HG03432 (cell line): ENCODE data around the gene MS4A15.
"Not testable (repeated sequence)": the region's sequence is repeated elsewhere in the genome, so short reads cannot be mapped to it uniquely, and the experiment has no call there.

Source experiments
- ATAC-seq: cut with Tn5 transposase; IDR thresholded peaks from one replicate; pipeline ENCODE4 v1.9.1; 2021; ENCODE audit warnings: mild to moderate bottlenecking, moderate library complexity; ENCODE audit not compliant: unreplicated experiment

The MS4A15 gene, protein sequence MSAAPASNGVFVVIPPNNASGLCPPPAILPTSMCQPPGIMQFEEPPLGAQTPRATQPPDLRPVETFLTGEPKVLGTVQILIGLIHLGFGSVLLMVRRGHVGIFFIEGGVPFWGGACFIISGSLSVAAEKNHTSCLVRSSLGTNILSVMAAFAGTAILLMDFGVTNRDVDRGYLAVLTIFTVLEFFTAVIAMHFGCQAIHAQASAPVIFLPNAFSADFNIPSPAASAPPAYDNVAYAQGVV

DNA sequence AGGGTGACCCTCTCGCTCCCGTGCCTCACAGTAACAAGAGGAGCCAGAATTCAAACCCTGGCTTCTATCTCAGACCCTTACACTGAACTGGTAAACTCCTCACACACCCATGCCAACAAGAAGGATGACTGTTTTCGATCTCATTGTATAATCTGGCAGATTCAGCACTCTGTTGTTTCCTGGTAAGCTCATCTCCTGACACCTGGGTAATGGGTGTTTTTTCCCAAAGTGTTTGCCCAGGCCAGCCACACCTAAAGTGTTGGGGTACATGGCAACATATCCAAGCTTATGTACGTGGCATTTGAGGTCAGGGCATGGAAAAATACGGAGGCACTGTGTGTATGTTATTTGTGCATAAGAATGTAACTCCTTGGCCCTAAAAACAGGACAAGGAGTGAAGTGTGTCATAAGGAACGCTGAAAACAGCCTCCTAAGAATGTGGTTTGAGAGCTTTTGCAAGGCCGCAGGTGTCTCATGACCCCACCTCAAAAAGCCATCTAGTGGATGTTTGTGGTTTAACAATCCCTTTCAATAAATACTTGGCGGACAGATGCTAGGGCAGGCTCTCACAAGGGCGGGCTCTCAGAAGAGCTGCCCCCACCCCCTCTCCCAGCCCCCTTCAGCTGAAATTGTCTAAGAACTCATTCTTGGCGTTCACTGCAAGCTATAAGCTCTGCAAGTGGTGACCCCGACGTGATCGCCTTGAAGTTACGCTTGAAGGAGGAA lies at the start of gene MS4A15:
TSS of gene MS4A15 (plus strand) at position 561 of the 726 bp plus-strand sequence. CDS start 6,867 bp downstream, outside the sequence.
- ATAC-seq: no peak

DNA sequence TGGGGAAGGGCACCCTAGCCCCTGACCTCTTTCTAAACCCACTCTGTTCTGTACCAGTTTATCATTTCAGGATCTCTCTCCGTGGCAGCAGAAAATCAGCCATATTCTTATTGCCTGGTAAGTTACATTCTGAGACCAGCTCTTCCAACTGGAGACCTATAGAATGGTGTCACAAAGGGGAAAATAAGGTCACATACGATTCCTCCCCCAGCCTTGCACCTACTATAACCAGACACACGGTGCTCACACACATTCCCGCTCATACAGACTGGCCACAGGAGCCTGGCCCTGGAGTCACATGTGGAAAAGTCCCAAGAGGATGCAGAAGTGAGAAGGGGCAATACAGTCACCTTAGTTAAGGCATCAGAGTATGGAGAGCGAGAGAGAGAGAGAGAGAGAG lies 49.7 kb upstream of the MS4A15 start:
- ATAC-seq: no peak

DNA sequence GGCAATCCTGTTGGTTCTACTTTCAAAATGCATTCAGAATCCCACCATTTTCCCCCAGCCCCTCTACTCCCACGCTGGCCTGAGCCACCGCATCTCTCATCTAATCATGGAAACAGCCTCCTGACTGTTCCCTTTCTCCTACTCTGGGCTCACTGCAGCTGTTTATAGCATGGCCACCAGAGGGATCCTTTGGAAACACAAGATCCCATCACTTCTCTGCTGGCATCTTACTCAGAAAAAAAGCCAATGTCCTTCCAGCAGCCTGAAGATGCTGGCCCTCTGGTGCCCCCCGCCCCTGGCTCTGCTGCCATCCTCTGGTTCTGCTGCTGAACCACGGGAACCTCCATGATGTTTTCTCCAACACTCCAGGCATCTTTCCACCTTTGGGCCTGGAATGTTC lies 46.2 kb upstream of the MS4A15 start:
- no peak for ATAC-seq

- ATAC-seq: no peak
Measured at GRCh38 chr11:60711276-60711675, 45.4 kb upstream of the MS4A15 start.

GRCh38 chr11:60713423-60713822 lies 43.2 kb upstream of the MS4A15 start:
- not testable (repeated sequence) for ATAC-seq

DNA sequence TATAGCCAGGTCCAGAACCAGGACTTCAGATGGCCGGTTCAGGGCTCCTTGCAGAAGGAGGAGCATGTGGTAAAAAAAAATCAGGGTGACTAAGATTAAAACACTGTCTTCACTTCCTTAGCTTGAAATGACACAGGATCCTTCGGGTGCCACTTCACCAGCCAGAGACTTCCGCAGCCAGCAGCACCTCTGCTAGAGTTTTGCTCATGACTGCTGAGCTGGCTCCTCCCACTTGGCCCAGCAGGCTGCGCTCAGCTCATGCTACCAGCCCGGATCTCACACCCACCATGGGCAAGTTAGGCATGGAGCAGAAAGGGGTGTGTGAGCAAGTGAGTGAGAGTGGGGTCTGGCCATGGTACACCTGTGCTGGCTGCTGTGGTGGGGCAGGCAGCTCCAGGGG lies 38.7 kb upstream of the MS4A15 start:
- no peak for ATAC-seq

DNA sequence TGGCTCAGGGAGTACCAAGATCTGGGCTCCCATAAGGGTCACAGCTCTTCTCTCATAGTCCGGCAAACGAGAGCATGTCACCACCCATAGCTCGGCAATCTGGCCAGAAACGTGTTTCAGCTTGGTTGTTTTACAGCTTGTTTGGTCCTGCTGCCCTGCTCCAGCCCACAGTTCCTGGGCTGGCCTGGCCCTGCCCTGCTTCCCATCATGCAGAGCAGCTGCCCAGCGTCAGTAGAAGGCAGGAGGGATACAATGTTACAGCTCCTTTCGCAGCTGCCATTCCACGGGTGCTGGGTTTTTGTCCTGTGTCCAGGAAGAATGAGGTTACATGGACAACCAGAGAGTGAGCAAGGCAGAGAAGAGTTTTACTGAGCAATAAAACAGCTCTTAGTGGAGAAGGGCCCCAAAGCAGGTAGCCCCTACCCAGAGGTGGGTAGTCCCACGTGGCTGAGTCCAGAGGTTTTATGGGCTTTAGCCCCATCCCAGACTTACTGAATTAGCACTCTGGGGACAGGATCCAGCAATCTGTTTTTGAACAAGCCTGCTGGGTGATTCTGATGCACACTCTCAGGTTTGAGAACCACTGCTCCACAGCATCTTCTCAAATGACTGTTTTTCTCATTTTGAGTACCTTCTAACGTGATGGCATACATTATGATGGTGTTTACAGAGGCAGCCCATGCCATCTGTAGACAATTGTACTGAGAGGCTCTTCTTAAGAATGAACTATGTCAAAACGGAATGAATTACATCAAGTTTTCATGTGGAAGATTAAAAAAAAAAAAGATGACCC lies 37.9 kb upstream of the MS4A15 start:
- ATAC-seq: no peak

DNA sequence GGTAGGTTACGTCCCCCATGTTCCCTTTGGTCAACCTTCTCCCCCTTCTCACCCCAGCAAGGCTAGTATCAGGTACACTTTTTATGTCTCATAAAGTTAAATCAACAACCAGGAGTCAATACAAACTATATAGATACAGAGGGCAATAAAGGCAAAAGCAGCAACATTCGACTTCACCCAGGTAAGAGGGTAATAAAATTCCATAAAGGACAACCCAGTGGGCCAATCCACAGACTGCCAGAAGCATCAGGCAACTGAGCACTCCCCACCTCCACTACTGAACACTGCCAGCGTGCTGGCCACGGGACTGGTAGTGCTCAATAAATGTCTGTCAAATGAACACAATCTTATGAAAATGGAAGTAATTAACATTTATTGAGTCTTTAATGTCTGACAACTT lies 37.3 kb upstream of the MS4A15 start:
- no peak for ATAC-seq

GRCh38 chr11:60720460-60720859 lies 36.2 kb upstream of the MS4A15 start:
- no peak for ATAC-seq

DNA sequence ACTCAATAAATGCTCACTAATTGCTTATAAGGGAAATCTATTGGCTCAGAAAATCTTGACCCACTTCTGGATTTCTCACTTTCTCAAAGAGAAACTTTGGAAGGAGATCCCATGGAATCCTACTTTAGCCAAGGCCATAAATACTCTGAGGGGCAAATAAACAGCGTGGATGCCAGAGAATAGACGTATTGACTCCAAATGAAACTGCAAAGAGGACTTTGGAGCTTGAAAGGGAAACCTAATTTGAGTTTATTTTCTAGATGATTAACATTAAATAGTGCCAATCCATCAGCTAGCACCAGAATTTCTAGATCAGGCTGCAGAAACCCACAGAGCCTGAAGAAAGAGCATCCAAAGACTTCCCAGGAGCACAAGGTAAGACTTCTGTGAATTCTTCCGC lies 32.2 kb upstream of the MS4A15 start, which contains the start of gene MS4A18:
TSS of gene MS4A18 (plus strand) at position 301 of the 400 bp plus-strand sequence.
- no peak for ATAC-seq

GRCh38 chr11:60725592-60725991 lies 31.1 kb upstream of the MS4A15 start:
- ATAC-seq: no peak

DNA sequence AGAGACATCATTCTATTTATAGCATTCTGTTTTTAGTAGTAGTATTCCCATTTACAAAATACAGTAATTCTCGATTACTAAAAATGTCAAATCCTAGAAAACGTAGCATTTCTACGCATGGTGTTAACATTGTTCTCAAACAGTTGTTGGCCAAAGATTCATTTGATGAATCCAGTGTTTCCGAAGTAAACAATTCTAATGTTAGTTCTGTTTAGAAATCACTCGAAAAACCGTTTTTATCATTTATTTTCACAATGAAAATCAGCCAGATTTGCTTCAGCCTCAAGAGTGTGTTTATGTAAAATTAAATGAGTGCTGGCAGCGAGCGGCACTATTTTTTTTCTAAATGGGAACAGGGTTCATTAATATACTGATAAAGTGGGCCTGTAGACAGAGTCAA lies 25.1 kb upstream of the MS4A15 start:
- no peak for ATAC-seq

DNA sequence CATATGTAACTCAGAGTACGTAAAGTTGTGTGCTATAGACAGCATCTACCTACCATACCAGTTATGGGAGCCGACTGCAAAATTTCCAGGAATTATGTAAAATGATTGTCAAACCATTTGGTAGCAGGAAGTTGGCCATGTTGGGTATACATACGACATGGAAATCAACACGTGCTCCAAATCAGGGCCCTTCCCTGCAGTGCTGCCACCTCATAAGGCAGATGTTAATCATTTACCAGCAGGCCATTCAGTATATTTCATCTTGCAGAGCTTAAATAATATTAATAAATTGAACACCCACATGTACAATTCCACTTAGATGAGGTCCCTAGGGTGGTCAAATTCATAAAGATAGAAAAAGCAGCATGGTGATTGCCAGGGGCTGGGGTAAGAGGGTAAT lies 22.4 kb upstream of the MS4A15 start:
- no peak for ATAC-seq

DNA sequence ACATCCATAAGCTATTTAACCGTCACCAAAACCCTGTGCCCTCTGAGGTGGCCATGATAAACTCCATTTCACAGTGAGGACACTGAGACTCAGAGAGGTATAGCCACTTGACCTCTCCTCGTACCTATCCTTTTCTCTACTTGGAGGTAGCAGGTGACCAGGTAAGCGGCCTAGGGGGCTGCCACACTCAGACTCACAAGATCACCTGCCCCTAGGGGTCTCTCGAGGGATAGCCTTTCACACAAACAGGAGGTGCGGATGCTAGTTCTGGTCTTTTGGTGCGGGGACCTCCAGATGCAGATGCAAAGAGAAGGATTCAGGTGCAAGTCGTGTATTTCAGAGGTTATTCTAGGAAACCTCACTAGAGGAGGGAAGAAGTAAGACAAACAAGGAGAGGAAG lies 17.6 kb upstream of the MS4A15 start:
- ATAC-seq: no peak

- no peak for ATAC-seq
Measured at GRCh38 chr11:60740573-60740972, 16.1 kb upstream of the MS4A15 start.

DNA sequence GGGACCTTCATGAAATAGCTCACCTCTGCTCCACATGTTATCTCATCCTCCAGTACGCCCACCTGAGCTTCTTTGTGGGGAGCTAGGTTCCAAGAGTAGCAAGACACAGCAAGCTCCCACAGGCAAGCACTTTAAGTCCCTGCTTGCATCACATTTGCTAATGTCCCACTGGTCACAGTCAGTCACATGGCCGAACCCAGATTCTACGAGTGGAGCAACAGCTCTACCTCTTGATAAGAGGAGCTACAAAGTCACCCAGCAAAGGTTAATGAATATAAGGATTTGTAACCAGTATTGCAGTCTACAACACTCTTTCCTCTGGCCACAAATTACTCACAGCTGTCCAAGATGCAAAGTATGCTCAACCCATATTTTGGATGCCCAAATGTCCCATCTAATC lies 15.2 kb upstream of the MS4A15 start:
- ATAC-seq: no peak

DNA sequence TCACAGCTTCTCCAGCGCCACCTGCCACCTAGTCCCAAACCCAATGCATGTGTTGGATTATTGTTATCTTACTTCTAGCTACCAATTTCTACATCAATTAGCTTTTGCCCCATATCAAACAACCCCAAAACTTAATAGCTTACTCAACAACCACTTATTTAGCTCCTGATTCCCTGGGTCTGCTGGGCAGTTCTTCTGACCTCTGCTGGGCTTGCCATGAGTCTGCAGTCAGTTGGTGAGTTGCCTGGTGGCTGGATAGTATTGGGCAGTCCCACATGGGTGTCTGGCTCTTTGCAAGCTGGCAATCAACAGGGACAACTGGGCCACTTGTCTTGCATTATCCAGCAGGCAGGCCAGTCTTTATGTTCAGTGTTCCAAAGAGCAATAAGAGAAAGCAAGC lies 13.6 kb upstream of the MS4A15 start:
- no peak for ATAC-seq

DNA sequence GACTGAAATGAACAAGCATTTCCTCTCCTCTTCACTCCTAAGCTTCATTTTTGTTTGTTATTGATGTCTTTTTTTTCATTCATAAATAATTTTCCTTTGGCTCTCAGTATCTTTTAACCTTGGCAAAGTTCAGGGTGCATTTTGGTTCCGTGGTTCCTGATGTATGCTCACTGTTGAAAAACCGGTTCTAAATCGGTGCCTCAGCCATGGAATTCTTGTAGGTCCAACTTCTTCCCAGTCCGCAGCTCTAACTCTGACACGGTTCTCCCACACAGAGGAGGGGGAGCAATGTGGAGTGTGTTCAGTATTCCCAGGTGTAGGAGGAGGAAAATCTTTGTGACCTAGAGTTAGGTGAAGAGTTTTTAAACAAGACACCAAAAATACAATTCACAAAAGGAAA lies 12.6 kb upstream of the MS4A15 start:
- ATAC-seq: no peak

- ATAC-seq: no peak
Measured at GRCh38 chr11:60747359-60747873, 9.3 kb upstream of the MS4A15 start.

- ATAC-seq: no peak
Measured at GRCh38 chr11:60748225-60748624, 8.4 kb upstream of the MS4A15 start.

DNA sequence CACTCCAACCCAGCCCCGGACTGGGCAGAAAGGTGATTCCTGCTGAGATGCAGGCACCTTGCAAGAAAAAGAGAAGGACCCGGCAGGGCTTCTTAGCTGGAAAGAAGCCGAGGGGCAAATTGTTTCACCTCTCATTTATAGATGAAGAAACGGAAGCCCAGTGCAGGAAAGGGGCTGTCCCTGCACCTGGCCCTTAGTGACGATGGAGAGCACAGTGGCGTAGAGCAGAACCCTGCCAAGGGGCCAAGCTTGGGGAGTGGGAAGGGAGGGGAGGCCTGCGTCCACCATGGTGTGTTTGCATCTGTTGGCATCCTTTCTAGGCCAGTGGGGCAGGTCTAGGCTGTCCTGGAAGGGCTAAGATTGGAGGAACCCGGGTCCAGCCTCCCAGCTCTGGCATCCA lies 7.8 kb upstream of the MS4A15 start:
- ATAC-seq: no peak

DNA sequence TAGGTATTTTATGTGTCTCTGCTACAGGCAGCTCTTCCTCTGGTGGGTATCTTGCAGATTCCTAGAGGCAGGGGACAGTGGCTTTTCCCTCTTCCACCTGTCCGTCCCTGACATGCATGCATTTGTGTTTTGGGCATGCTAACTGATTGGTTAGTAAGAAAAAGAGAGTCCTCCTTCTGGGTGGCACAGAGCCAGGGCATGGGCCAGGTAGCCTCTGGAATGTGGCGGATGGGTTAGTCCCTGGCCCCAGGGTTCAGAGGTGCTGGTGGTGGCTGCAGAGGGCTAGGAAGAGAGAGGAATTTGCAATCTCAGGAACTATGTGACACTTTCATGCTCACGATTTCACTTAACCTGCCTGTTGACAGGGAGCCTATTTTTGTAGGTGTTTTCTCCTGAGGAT lies 5.8 kb upstream of the MS4A15 start:
- ATAC-seq: no peak
